ENCODE measurements around the gene SUSD4. TPM values are rescaled to one million over a fixed set of nuclear protein-coding genes. Genes with fewer than 3 reads are reported as not detected.

Gene SUSD4
- total RNA-seq, 1 donor from 2014 or later: 3.5 TPM

DNA sequence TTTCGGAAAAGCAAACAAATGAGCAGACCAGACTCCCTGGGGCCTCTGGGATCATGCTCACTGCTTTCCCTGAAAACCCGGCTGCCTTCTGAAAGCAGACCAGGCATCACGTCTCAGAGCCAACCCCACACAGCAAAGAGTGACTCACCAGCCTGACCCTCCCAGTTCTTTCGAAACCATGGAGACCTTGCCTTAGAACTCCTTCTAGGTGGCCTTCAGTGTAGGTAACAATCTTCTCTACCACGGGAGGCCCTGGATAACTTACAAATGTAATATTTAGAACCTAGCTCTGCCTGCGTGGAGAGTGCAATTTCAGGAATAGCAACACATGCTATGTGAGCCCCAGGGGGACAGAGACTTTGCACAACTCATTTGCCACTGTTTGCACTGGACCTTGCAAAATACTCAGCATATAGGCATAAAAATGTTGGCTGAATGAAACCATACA lies 105.2 kb downstream of the SUSD4 start:
- Histone ChIP-seq H3F3A (ENCODE audit: low read depth) (no peaks in the 10 kb centered on the region), H3K4me3 (no peak overlapping the region), H3K36me3 (no peaks in the 10 kb centered on the region), H3K4me1 (peaks cover 32% of the 10 kb centered on the region), H3K9ac (no peak overlapping the region), H3K4me2 (no peak overlapping the region), H3K27me3 (no peaks in the 10 kb centered on the region), H3K79me2 (ENCODE audit: low read depth) (no peaks in the 10 kb centered on the region), H2AFZ (replicated peaks) (no peak overlapping the region), H3K9me3 (ENCODE audit: low read depth) (no peaks in the 10 kb centered on the region), H4K20me1 (ENCODE audit: low read depth) (no peaks in the 10 kb centered on the region), H3K27ac (no peak overlapping the region)
- no peaks in the 10 kb centered on the region for H3K9me3 Mint-ChIP-seq
- no peak for DNase-seq (ENCODE audit: low spot score)
- H3K27ac Mint-ChIP-seq: no peak overlapping the region
- H3K4me3 Mint-ChIP-seq: no peak overlapping the region
- H3K36me3 Mint-ChIP-seq: no peaks in the 10 kb centered on the region
- peaks cover 16% of the 10 kb centered on the region for H3K4me1 Mint-ChIP-seq
- H3K27me3 Mint-ChIP-seq (ENCODE audit: insufficient read depth, low read depth): peaks cover 2% of the 10 kb centered on the region
- TF ChIP-seq CTCF (IDR thresholded peaks at IDR 0.05) (no peak), EZH2phosphoT487 (IDR thresholded peaks at IDR 0.05) (no peak), EZH2 (IDR thresholded peaks at IDR 0.05) (no peak)

- H3K27me3 ChIP-seq: no peaks in the 10 kb centered on the region
- H3K4me2 ChIP-seq: no peak overlapping the region
- Mint-ChIP-seq H3K4me1 (peaks cover 16% of the 10 kb centered on the region), H3K27ac (no peak overlapping the region), H3K27me3 (ENCODE audit: insufficient read depth, low read depth) (peaks cover 2% of the 10 kb centered on the region), H3K9me3 (no peaks in the 10 kb centered on the region), H3K4me3 (no peak overlapping the region), H3K36me3 (no peaks in the 10 kb centered on the region)
- no peak for DNase-seq (ENCODE audit: low spot score)
- H3F3A ChIP-seq (ENCODE audit: low read depth): no peaks in the 10 kb centered on the region
- peaks cover 26% of the 10 kb centered on the region for H3K4me1 ChIP-seq
- no peak overlapping the region for H3K9ac ChIP-seq
- no peaks in the 10 kb centered on the region for H4K20me1 ChIP-seq (ENCODE audit: low read depth)
- no peak overlapping the region for H3K4me3 ChIP-seq
- H3K36me3 ChIP-seq: no peaks in the 10 kb centered on the region
- no peaks in the 10 kb centered on the region for H3K9me3 ChIP-seq (ENCODE audit: low read depth)
- TF ChIP-seq EZH2phosphoT487 (IDR thresholded peaks at IDR 0.05): no peak
- no peak for TF ChIP-seq CTCF (IDR thresholded peaks at IDR 0.05)
- no peak for TF ChIP-seq EZH2 (IDR thresholded peaks at IDR 0.05)
- no peak overlapping the region for H3K27ac ChIP-seq
- H2AFZ ChIP-seq (replicated peaks): no peak overlapping the region
- no peaks in the 10 kb centered on the region for H3K79me2 ChIP-seq (ENCODE audit: low read depth)
Measured at GRCh38 chr1:223257856-223258550, 106.0 kb downstream of the SUSD4 start.

DNA sequence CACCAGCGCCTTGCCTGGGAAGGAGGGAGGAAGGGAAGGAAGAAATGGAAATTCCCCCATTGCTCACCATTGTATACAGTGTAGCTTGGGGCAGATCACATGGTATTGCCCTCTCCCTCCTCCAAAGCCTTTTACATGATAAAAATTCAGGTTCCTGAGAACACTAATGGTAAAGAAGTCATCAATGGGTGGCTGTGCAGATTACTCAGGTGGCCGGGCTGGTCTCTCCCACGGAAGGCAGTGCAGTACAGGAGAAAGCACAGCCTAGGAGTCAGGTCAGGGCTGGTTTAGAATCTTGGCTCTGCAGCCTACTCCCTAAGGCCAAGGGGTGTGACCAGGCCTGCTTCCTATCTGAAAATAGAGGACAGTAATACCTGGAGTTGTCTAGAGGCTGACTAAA lies 107.9 kb downstream of the SUSD4 start:
- H3K4me1 ChIP-seq: peaks cover 15% of the 10 kb centered on the region
- no peak overlapping the region for H3K4me3 Mint-ChIP-seq
- no peaks in the 10 kb centered on the region for H3K9me3 ChIP-seq (ENCODE audit: low read depth)
- H3K27me3 ChIP-seq: no peaks in the 10 kb centered on the region
- no peaks in the 10 kb centered on the region for H3K79me2 ChIP-seq (ENCODE audit: low read depth)
- H4K20me1 ChIP-seq (ENCODE audit: low read depth): no peaks in the 10 kb centered on the region
- peaks cover 16% of the 10 kb centered on the region for H3K4me1 Mint-ChIP-seq
- TF ChIP-seq EZH2 (IDR thresholded peaks at IDR 0.05) (no peak), CTCF (IDR thresholded peaks at IDR 0.05) (no peak), EZH2phosphoT487 (IDR thresholded peaks at IDR 0.05) (no peak)
- H3K9ac ChIP-seq: no peak overlapping the region
- no peak for DNase-seq (ENCODE audit: low spot score)
- peaks cover 2% of the 10 kb centered on the region for H3K27me3 Mint-ChIP-seq (ENCODE audit: insufficient read depth, low read depth)
- no peak overlapping the region for H3K4me3 ChIP-seq
- H3K27ac ChIP-seq: no peak overlapping the region
- no peaks in the 10 kb centered on the region for H3F3A ChIP-seq (ENCODE audit: low read depth)
- H3K4me2 ChIP-seq: no peak overlapping the region
- no peak overlapping the region for H3K27ac Mint-ChIP-seq
- H3K9me3 Mint-ChIP-seq: no peaks in the 10 kb centered on the region
- no peaks in the 10 kb centered on the region for H3K36me3 Mint-ChIP-seq
- no peak overlapping the region for H2AFZ ChIP-seq (replicated peaks)
- no peaks in the 10 kb centered on the region for H3K36me3 ChIP-seq
